ENCODE results near the gene PKM.

PKM gene

DNA sequence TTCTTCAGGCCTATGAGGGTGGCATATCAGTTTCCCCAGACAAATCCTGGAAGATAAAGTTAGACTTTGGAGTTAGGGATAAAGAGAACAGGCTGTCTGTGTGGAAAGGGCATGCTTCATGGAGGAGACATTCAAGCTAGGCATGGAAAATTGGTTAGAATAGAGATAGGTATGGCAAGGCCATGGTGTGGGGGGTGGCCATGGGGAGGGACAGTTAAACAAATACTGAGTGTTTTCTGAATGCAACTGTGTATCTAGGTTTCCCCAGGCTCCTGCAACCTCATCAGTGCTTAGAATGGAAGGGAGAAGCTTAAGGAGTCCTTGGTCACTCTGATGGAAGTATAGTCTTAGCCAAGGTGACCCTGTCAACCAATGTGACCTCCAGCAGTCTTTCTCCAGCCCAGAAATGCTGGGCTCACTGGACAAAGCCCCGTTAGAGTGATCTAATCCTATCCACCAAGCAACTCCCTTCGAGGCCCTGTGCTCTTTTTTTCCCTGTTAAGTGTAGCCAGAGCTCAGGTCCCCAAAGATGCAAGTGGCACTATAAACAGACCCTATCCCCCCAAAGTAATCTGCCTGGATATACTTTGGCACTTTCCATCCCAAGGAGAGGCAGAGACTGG, 5.5 kb upstream of the PKM start:
- DNase-seq (ENCODE audit: low read depth in 3 of 3, low spot score in 1 of 3), result no peak

DNA sequence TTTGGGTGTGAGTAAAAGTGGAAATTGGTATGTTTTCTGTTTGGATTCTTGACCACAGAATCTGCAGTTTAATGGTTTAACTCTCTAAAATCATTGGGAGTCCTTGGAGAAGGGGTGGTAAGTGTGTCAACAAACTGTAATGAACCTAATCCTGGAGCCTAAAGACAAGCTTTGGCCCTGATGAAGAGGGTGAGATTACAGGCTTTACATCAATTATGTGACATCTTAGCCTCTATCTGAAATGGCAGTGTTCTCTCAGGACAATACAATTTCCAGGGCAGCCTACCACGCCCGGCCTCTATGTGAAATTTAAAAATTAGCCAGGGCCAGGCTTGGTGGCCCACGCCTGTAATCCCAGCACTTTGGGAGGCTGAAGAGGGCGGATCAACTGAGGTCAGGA, 4.3 kb upstream of the PKM start:
- DNase-seq (ENCODE audit: low read depth in 3 of 3, low spot score in 1 of 3), result no peak

DNA sequence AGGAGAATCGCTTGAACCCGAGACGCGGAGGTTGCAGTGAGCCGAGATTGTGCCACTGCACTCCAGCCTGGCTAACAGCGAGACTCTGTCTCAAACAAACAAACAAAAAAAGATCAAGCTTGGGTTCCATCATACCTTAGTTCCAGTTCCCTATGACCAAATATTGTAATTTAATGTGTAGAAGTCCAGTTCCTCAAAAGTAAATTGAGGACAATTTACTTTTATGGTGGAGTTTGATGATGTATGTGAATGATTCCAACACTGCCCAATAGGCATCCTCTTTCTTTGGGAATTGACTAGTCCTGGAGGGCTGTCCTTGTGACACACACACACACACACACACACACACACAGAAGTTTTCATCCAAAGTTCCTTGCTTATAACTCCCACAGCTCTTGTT, 2.8 kb upstream of the PKM start:
- no peak for DNase-seq (ENCODE audit: low read depth in 3 of 3, low spot score in 1 of 3)

DNA sequence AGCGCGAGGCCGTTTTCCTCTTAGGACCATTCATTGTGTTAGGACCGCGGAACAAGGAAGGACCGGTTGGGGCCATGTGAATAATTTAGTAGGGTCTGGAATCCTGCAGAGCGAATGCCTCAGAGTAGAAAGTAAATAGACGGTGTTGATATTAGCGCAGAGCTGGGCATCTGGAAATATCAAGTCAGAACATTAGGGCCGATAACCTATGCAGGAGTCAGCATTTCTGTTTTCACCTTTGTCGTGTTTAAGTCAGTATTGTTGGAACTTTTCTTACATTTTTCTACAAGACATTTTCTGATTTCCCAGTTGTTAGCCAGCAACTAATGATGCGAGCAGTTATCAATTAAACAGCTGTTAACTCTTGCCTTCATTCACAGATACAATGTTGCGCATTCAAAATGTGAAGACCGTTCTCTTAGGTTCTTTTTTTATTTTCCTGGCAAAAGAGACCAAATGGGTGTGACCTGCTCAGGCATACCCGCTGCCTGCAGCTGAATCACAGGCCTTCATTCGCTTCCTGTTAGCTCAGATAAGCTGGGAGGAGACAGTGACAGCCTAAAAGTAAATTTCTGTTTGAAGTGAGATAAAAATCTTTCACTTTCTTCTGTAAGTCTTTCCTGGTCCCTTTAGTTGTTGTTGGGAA, 966 bp upstream of the PKM start:
- peak in 2 of 3 donors; percentile 27 to 31 for DNase-seq (ENCODE audit: low read depth in 3 of 3, low spot score in 1 of 3)

DNA sequence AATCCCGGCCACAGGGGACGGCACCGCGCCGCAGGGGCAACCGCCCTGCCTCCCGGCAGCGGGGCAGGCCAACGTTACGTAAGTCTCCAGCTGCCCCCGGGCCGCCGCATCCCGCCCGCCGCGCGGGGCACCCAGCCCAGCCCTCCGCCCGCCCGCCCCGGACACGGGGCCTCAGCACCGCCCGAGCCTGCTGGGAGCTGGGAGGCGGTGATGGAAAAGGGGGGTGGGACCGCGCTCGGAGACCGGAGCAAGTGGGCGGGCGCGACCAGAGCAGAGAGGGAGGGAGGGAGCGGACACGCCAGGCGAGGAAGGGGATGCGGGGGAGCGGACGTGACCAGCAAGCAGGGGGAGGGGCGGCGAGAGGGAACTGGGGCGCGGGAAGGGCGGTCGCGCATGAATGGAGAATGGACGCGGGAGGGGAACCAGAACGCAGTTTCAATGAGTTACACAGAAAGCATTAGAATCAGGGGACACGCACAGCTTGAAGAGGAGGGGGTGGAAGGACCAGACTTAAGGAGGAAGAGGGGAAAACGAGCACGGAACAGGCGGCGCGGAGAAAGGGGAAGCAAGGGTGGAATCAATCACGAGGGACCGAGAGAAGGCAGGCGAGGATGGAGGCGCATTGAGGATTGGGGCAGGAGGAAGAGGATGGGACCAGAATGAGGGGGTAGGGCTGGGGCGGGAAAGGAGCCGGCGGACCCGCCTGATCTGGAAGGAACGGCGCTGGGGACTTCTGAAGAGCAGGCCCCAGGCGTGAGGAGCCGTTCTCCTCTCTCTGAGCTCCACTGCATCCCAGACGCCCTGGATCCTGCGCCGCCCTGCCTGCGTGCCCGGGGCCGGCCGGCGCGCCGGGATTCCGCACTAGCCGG, 559 bp downstream of the PKM start:
- peak; percentile 31 to 76 (median 54) for DNase-seq (ENCODE audit: low read depth in 3 of 3, low spot score in 1 of 3)

DNA sequence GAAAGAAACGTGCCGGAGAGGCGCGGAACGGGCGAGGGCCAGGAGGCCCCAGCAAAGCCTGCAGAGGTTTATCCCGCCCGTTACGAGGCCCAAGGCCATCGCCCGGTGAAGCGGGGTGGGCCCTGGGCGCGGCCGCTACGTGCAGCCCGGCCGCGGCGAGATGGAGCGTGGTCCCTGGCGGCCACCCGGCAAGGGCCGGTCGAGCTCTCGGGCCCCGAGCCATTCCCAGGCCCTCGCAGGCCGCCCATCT, 1.1 kb downstream of the PKM start:
- DNase-seq (ENCODE audit: low read depth in 3 of 3, low spot score in 1 of 3), result no peak

DNA sequence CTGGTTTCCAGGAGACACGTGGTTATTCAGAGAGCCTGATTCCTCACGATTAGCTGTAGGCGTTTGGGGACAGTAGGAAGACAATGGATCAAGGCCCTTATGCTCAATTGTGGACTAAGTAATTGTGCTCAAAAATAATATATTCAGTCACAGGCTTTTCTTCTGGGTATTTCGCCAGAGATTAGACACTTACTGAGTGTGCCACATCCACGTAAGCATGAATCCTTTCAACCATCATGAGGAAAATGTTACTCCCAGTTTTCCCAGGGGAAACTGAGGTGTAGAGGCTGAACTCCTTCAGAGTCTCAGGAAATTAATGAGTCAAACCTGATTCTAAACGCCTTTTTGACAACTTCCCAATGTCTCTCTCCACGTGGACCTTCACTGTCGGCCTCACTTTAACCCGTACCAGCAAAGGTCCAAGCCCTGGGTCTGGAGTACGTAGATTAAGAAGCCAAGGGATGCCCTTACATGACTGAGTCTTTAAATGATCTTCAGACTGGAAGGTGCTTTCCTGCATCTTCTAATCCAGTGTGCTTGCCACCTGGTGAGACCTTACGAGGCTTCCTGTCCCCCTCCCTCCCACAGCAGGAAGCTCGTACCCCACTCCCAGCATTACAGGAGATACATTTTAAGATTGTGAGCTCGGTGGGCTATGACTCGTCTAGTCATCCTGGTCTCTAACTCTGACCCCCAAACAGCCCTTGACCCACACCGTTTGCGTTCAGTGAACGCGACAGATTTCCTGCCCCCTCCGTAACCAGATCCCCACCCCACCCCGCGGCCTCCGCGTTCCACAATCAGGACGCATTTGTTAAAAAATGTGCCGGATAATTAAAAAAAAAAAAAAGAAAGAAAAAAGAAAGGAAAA, 1.7 kb downstream of the PKM start:
- peak in 2 of 3 donors; percentile 14 to 35 for DNase-seq (ENCODE audit: low read depth in 3 of 3, low spot score in 1 of 3)

DNA sequence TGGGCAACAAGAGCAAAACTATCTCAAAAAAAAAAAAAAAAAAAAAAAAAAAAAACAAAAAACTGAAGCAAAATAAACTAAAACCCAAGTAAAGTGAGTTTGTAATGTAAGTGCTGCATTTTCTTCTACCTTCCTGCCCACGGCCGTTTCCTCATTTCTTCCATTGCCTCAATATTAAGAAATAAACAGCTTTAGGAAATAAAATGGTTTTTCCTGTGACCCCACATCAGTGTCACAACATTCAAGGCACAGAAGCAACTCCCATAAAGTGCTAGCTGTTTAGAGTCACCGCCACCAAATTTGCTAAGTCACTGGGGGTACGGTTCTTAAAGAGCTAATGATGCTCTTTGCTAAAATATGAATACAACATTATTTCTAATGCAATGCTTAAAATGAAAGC, 3.3 kb downstream of the PKM start:
- no peak for DNase-seq (ENCODE audit: low read depth in 3 of 3, low spot score in 1 of 3)

DNA sequence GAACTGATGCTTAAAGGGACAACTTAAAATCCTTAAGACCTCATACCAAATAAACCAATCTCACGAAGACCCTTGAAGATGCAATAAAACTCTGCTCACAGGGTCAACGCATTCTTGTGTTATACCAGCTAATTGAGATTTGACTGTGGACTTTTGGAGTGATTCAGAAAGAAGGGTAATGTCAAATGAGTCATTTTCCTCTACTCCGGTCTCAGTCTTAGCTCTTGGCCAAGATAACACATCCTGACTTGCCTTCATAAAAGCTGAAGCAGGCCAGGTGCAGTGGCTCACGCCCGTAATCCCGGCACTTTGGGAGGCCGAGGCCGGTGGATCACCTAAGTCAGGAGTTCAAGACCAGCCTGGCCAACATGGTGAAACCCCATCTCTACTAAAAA, 3.8 kb downstream of the PKM start:
- DNase-seq (ENCODE audit: low read depth in 3 of 3, low spot score in 1 of 3), result peak in 1 of 3 donors; percentile 41

DNA sequence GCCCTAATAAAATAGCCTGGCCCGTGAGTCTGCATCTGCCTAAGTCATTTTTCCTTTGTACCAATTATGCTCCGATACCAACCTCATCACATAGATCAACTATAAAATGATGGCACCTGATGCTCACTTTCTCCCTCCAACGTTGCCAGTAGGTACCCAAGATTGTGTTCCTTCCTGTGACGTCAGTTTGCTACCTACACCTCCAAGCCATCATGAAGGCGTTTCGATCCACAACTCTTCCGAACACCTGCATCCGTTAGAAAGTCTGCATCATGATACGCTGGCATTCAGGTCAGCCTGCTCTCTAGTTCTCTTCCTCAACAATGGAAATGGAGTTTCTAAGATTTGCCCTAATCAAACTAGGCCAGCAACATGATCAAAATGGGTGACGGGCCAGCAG, 7.7 kb downstream of the PKM start:
- DNase-seq (ENCODE audit: low read depth in 3 of 3, low spot score in 1 of 3), result no peak

DNA sequence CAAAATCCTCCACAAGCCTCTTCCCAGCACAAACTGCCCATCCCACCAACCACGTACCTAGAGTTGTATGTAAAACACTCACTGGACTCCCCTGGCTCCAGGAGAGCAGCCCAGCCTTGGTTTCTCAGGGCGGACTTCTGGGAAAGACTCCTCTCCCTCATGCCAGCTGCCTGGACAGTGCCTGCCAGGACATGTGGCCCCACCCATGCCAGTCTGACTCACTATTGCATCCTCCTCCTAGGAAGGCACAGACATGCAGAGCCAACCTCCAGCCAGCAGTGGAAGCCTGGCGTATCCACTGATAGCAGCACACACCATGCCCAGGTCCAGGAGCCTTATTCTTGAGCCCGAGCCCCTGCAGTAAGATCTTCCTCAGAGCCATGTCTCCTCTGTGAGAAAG, 8.6 kb downstream of the PKM start:
- DNase-seq (ENCODE audit: low read depth in 3 of 3, low spot score in 1 of 3), result no peak

DNA sequence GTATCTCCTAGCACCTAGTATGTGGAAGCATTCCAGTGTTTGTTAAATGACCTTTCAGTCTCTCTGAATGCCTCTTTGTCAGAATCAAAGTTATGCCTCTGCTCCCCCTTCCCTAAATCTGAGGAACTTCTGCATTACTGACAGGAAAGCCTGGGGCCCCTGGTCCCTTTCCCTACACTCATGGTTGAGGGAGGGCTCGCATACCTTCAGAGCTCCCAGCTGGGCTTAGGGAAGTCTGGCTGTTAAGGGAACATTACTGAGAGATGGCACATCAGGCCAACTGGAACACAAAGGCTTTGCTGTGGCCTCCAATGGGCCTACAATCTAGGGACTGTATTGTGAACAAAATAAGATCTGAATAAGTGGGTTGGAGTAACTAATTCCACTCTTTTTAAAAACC, 10.3 kb downstream of the PKM start:
- DNase-seq (ENCODE audit: low read depth in 3 of 3, low spot score in 1 of 3), result no peak

DNA sequence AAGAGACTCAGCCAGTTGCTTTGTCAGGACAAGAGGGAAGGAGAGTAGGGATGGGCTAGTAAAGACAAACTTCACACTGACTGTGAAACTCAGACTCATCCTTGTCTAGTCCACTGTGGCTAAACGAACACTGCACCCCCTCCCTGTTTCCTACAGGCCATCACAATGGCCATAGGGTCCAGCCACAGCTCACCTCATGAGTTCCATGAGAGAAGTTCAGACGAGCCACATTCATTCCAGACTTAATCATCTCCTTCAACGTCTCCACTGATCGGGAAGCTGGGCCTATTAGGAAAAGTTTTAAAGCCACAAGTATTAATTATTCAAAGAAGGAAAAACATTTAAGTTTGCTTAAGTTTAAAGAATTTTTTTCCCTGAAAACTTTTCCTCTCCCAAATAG, 13.8 kb downstream of the PKM start:
- DNase-seq (ENCODE audit: low read depth in 3 of 3, low spot score in 1 of 3), result no peak

DNA sequence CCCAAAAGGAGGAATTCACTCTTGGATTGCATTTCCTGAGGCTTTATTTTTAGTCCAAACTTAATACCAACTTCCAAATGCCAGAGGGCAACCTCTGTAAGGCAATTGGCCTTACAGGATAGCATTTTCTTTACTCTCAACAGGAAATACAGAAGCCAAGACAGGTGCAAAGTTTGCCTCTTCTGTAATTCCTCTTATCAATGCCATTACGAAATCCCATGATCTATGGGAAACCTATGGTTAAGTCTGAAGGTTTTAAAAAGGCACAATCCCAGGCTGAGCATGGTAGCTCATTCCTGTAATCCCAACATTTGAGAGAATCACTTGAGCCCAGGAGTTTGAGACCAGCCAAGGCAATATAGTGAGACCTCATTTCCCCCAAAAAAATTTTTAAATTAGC, 14.9 kb downstream of the PKM start:
- no peak for DNase-seq (ENCODE audit: low read depth in 3 of 3, low spot score in 1 of 3)

DNA sequence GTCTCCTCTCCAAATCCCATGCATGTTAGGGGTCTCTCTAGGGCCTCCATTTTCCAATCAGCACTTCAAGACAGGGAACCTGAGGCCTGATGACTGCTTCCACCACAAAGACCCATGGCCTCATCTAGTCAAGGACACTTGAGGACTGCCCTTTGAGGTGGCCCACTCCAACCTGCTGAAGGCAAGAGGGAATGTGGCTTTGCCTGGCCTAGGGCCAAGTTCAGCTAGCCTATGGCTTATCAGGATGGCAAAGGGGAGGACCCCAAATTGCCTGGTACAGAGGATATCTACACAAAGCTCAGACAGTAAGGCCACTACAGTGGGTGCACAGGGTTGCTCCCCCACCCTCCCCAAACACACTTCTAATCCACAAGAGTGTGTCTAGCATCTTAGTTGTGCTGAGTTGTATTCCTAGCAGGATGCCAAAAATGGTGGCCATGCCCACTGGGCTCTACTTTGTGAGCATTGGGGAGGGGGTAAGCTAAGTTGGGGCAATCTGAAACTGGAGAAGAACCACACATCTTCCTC, 23.4 kb downstream of the PKM start:
- DNase-seq (ENCODE audit: low read depth in 3 of 3, low spot score in 1 of 3), result no peak

DNA sequence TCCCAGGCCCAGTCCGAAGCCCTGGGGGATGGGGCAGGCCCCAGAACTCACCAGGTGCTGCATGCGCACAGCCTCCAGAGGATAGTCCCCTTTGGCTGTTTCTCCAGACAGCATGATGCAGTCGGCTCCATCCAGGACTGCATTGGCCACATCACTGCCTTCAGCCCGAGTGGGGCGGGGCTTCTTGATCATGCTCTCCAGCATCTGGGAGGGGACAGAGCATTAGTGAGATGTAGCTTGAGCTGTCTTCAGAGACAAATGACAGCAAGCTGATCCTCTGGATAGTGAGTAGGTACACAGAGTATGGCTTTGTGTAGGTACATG, 24.4 kb downstream of the PKM start:
- DNase-seq (ENCODE audit: low read depth in 3 of 3, low spot score in 1 of 3), result no peak

DNA sequence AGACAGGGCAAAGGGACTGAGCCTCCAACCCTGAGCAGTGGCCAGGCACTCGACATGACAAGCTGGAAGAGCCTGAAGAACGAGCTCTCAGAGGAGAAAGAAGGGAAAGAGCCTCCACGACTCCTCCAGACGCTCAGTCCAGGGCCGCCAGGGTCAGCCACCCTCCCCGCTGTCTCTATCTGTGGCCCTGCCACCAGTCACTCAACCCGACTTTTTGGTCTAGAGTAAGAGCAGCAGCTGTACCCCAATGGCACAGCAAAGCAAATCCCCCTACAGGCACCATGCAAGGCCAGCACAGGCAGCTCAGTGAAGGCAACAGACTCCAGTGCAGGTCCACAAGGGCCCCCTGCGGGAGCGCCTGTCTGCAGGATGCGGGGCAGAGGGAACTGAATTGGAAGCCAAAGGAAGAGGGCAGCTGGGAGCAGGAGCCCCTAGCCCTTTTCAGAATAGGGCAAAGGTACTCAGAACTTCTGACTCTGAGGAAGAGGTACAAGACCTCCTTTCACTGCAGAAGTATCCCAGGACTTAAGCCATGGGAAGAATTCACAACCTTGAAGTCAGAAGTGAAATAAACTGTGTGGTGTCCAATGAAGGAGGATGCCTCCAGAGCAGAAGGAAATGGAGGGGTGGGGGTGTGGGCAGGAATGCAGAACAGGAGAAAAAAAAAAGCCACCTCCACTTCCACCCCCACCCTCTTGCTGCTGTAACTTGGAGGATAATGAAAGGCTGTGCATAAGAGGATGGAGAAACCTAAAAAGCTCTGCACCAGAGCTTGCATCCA, 24.9 kb downstream of the PKM start:
- DNase-seq (ENCODE audit: low read depth in 3 of 3, low spot score in 1 of 3), result no peak

DNA sequence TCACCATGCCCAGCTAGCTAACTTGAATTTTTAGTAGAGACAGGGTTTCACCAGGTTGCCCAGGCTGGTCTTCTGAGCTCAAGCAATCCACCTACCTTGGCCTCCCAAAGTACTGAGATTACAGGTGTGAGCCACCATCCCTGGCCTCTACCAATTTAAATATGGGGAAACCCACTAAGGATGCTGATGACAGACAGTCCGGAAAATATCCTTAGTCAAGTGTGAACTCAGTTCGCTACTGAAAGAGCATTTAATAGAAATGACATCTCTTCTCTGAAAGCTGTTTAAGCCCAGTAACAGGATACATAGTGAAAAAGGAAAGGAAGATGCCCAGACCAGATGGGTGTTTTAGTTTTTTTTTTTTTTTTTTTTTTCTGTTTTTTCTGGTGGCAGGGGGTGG, 25.7 kb downstream of the PKM start:
- DNase-seq (ENCODE audit: low read depth in 3 of 3, low spot score in 1 of 3), result no peak

DNA sequence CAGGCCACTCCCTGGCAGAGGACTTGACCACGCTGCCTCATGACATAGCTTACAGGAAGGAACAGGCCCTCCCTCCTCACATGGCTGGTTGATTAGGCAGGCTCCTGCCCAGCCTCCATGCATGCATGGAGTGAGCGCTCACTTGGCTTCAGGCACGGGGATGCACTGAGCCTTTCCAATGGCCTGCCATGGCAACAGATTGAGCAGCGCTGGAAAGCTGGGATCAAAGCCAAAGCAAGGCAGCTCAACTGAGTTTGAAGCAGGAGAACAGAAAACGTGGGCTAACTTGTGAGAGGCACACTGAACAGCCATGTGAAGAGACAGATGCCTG, 27.5 kb downstream of the PKM start:
- DNase-seq (ENCODE audit: low read depth in 3 of 3, low spot score in 1 of 3), result no peak

DNA sequence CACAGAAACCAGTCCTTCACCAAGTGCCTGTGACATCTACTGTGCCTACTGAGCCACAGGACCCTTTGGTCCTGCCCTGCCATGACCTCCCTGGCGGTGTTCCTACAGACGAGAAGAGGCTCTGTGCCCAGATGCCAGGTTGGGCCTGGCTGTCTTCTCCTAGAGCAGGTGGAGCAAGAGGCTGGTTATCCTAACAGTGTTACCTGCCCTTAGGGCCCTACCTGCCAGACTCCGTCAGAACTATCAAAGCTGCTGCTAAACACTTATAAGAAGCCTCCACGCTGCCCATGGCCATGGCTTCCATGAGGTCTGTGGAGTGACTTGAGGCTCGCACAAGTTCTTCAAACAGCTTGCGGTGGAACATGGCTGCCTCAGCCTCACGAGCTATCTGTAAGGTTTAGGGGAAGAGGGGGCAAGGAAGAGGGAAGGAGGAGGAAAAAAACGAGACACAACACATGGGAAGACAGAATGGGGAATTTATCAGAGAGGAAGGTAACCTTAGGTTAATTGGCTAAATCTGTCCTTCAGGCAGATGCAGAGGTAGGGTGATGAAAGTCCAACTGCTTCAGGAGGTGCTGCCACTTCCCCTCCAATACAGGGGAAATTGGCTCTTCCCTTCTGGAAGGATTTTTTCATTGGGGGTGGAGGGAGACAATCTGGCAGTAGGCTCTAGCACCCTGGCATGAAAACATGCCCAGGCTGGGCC, 28.0 kb downstream of the PKM start:
- DNase-seq (ENCODE audit: low read depth in 3 of 3, low spot score in 1 of 3), result no peak

Measured in stimulated activated CD4-positive, alpha-beta T cell treated with anti-CD3 and anti-CD28 coated beads, TNF-alpha, amount 100 ng/mL, for 1 hour (primary cell).